Left colon (tissue), 2 donors: ENCODE measurements around the gene RREB1. TPM values are rescaled to one million over a fixed set of nuclear protein-coding genes. Genes with fewer than 3 reads are reported as not detected.

Experiments used
- ATAC-seq: fragments of 200-7000 bp; cut with Tn5 transposase; one replicate; pipeline ENCODE4 v1.9.1; 2020; ENCODE audit warnings: mild to moderate bottlenecking, moderate library complexity
- DNase-seq, 2 donors: peaks; one replicate each; pipeline ENCODE4 v3.0.0-alpha.2; 2020
- intact Hi-C, 2 donors: fragments of 100-400 bp; cut with DNase I in 1 of 2; cut with micrococcal nuclease in 1 of 2; formaldehyde crosslinking; loops; one replicate each; pipeline versions ENCODE4 v1.11.2 to v1.14.0; 2022; cut with DNase I, micrococcal nuclease
- total RNA-seq, 2 donors: library from RNA; stranded (reverse); fragmentation: NEBNext Ultra II Directional; extraction: Animal tissue kit (Norgen Biotek cat#: 25700); gene quantifications; one replicate each; pipeline ENCODE4 v1.2.1, GENCODE V29; 2021
- donor health status: DM: no; HTN: no; CAD: no.
- donor health status: DM: yes; HTN: yes; CAD: no.

RREB1 gene
- total RNA-seq, 2 donors from 2014 or later: 76.9 to 101 TPM

GRCh38 chr6:7119272-7119801, 11.6 kb downstream of the RREB1 start:
- ATAC-seq (no peak), DNase-seq (no peak)
- intact Hi-C loops: no loop called here

GRCh38 chr6:7121700-7122241, 14.0 kb downstream of the RREB1 start:
- no peak for ATAC-seq
- intact Hi-C loops: no loop called here

GRCh38 chr6:7122684-7123083, 14.9 kb downstream of the RREB1 start:
- DNase-seq: no peak
- ATAC-seq: no peak
- intact Hi-C loops: no loop called here

More at GRCh38 chr6:7121700-7122241, 14.0 kb downstream of the RREB1 start:
- no peak for DNase-seq

DNA sequence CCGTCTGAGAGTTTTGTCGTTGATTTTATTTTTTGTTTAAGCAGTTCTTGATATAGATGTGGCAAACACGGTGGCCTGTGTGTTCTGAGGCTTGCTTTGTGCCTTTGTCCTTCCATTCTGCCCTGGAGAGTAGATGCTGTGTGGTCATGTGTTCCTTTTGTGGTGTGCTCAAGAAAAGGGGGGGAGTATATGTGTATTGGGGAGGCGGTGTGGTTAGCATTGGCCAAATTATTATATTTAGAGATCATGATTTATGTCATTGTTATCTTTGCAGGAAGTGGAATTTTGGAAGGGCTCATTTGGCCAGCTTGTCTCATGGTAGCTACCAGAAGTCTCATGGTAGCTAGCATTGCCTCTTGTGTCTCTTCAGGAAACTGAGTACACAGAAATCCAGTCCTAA, 16.4 kb downstream of the RREB1 start:
- ATAC-seq (no peak), DNase-seq (no peak)
- intact Hi-C loops: no loop called here

DNA sequence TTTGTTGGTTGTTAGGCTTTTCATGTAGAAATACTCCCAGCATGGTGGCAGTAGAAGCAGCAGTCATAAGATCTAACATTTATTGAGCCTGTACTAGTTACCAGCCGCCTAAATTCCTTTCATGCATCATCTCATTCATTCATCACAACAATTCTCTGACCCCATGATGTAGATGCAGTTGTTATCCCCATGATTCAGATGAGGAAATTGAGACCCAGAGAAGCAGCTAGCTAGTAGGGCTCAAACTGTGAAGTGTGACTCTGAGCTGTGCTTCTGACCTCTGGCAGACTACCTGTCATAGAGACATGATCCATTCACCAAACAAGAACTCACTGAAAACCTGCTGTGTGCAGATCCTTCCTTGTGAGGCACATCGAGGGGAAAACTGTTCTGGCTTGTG, 16.9 kb downstream of the RREB1 start:
- intact Hi-C loops: no loop called here
- DNase-seq (no peak), ATAC-seq (no peak)

DNA sequence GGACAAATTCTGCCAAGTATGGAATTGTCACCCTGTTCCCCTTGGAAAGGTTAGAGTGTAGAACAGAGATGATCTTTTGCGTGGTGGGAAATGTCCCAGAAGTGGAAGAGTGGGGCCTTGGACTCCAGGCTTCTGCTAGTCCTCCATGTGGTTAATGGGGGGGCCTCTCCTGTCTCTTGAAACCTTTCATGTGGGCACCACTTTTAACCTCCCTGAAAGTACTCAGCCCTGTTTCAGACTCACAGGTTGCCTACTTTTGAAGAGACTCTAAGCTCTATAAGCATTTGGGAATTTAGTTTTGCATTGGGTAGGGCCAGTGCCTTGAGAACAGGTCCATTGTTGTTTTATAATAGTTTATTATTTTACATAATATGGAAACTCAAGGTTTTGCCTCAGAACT, 17.5 kb downstream of the RREB1 start:
- no peak for ATAC-seq
- DNase-seq: no peak
- intact Hi-C loops: no loop called here

- DNase-seq (no peak), ATAC-seq (no peak)
- intact Hi-C loops: no loop called here
Measured at GRCh38 chr6:7126754-7127153, 19.0 kb downstream of the RREB1 start.

- ATAC-seq (no peak), DNase-seq (no peak)
- intact Hi-C loops: no loop called here
Measured at GRCh38 chr6:7127680-7128079, 19.9 kb downstream of the RREB1 start.

DNA sequence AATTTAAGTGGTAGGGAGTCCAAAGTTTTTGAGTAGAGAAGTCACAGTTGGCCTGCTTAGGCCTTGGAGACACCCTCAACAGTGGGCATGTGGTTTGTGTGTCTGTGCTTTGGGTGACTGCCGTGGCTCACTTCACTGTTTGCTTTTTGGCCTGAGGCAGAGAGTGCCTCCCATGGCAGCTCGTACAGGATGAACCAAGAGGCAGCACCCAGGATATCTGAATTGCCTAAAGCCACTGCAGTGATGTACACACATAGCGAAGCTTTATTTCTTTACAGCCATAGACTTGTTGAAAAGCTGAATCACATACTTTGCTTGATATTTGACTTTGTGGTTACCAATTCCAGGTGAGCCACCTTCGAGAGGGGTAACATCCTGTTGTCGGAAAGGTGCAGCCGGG, 21.6 kb downstream of the RREB1 start:
- DNase-seq (no peak), ATAC-seq (peak; percentile 37)
- intact Hi-C loops: no loop called here

DNA sequence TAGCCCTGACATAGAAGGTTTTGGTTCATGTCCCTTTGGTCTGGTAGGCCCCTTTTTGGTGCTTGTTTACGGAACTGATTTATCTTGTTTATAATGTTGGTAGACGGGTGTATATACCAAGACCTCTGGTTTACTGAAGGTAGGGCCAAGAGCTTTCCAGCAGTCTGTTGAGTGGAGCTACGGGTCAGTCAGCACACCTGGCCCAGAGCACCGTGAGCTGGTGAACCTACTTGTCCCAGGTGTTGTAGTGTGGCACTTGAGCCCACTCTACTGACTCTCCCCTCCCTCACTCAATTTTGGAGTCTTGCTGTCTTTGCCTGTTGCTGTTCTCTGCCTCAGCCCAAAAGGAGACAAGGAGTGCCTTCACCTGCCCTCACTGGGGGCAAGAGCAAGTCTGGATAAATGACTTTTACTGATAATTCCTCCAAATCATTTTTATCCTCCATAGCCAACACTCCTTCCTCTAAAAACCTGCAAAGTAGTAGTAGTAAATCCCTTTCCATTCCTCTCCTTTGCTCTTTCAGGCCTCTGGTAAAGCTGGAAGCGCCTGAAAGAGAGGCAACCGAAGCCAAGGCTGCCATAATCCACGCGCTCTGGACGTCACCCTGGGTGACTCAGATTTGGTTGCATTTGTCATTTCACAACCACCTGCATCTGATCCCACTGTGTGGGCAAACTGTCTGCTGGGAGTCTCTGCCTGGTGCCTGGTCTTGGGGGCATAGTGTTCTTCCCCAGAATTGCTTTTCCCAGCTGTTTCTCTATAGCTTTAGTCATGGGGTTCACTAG, 22.2 kb downstream of the RREB1 start:
- no peak for DNase-seq

DNA sequence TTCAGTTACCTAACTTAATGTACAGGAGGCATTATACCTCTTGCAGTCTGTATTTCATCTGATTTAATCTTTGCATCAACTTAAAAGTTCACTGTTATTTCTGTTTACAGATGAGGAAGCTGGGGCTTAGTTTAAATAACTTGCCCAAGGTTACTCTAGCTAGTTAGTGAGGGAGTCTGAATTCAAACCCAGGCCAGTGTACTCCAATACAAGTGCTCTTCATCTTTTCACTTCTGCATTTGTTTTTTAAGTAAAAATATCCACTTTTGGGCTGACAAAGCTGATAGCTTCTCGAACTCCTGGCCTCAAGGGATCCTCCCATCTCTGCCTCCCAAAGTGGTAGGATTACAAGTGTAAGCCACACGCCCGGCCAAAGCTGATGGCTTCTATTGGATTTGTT, 23.6 kb downstream of the RREB1 start:
- ATAC-seq: no peak

More for the DNA sequence above, 22.2 kb downstream of the RREB1 start:
- ATAC-seq: peak; percentile 25
- intact Hi-C loops: no loop called here

DNA sequence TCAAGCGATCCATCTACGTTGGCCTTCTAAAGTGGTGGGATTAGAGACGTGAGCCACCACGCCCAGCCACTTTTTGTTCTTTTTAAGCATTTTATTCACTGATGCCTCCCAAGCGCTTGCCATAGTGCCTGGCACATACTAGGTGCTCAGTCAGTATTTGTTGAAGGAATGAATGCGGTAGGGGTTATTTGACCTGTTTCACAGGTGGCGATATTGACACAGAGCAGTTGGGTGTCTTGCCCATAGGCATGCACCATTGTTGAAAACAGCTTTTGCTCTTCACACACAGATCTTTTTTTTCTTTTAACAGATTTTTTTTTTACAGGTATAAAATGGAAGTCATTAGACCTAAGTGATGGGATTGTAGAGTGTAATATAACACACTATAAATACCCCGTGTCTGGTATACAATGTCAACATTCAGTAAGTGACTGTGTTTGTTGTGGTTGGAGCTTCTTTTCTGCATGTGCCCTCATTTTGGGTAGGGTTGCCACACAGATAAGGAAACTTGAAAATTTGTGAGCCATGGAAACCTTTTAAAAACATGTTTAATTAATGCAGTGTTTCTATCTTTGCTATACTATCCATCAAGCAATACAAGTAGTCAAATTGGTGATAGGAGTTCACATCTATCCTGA, 24.8 kb downstream of the RREB1 start:
- intact Hi-C loops: no loop called here
- ATAC-seq (no peak), DNase-seq (no peak)

More for the DNA sequence above, 23.6 kb downstream of the RREB1 start:
- DNase-seq: no peak
- intact Hi-C loops: no loop called here

DNA sequence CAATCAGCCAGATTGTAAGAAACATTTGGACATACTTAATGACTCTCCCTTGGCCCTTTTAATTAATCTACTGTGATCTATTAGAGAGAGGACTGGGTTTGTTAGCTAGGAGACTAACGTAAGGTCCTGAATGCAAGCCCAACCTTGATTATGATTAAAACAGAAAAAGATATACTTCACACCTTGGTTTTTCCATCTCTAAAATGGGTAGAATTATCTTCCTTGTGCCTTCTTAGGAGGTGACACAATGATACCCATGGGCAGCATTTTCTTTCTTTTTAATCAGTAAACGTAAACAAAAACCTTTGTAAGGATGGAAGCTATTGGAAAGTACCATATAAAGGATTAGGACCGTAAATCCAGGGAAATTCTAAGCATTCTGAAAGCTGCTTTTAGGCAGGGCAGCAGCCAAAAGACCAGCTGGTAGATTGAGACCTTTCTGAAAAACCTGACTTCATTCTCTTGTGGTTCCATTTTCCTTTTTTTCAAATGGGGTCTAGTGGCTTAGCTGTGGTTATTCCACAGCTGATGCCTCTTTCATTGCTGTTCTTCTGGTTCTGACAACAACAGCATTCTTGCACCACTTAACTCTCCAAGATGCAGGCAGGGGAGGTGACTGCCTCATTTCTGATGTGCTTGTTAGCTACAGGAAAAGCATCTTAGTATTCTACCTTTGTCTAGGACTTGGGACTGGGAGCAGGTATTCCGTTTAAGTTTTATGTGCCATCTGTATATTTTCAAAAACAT, 27.4 kb downstream of the RREB1 start:
- intact Hi-C loops: no loop called here
- DNase-seq (no peak), ATAC-seq (no peak)

DNA sequence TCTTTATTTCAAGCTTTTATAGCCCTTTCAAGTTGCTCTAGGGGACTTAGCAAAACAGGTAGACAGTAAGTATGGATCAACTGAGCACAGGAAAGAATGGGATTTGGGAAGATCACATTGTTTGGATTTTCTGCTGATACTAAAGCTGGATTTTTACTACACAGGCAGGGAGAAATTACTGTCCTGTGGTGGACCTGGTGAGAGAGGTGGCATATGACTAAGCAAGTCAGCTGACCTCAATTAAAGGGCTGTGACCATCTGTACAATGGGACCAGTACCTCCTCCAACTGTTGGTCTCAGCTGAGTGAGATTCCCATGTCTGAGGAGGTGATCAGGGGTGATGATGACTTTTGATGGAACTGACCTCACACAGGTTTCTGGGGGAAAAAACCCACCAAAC, 28.0 kb downstream of the RREB1 start:
- DNase-seq (no peak), ATAC-seq (no peak)
- intact Hi-C loops: no loop called here

DNA sequence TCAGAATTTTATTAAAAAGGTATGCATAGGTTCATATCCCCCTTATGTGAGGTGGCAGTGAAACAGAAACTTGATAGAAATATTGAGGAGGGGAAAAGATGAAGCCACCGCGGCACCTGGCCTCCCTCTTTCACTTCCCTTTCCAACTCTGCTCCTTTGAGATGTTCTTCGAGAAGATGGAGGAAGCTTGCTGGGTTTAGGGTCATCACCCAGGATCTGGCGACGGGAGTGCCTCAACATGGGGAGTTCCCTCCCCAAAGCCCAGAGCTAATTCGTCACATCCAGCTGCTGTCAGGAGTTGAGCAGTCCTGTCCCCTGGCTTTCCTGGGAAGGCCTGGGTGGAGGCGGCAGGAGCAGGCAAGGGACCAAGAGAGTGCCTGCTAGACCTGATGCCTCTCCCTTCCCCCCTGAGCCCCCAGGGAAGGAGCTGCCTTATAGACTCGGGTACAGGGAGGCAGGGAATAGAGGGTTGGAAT, 29.1 kb downstream of the RREB1 start:
- intact Hi-C loops: no loop called here
- DNase-seq (no peak), ATAC-seq (no peak)

DNA sequence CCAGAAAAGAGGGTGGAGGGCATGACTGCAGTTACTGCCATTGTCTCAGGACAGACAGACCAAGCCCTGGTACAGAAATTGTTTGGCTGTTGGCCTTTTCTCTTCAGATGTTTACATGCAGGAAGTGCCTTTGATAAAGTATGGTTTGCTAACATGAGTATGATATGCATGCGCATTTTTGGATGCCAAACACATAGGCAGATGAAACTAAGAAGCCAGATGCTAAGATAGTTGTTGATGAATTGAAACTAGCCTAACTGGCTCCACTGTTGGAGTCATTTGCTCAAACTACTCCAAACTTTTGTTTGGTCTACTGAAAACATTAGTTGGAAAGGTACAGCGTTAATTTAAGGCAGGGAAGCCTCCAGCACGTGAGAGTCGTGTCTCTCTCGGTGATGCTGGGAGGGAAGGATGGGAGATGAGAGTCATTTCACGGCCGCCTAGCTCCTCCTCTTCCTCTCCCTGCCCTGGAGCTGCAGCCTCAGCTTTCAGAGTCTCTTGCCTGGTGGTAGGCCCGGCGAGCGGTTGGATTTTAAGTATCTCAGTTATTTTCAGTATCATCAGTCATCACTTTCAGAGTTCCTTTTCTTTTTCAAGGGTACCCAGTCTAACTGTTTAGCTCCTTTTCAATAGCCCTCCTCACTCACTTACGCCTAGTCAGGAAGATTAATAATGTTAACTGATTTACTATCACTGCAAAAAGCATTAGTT, 29.7 kb downstream of the RREB1 start:
- DNase-seq (peak; percentile 57 to 73), ATAC-seq (no peak)
- intact Hi-C loops: no loop called here

GRCh38 chr6:7138046-7138531, 30.3 kb downstream of the RREB1 start:
- DNase-seq: no peak
- peak; percentile 10 for ATAC-seq
- intact Hi-C loops: no loop called here

GRCh38 chr6:7138921-7139358, 31.2 kb downstream of the RREB1 start:
- peak; percentile 65 to 79 for DNase-seq
- intact Hi-C loops: no loop called here
- peak; percentile 59 for ATAC-seq
